Measurements from ENCODE around the gene GRID2.

GRCh38 chr4:92304606-92305005 is 840 bp downstream of the GRID2 start:
- TF ChIP-seq CTCF (IDR thresholded peaks at IDR 0.05; ENCODE audit: low read depth, low read length, missing input control) (no peak), REST (IDR thresholded peaks at IDR 0.05) (no peak), RAD21 (IDR thresholded peaks at IDR 0.05) (no peak), EGR1 (IDR thresholded peaks at IDR 0.05; ENCODE audit: low read depth in 2 of 2) (no peak), MAX (IDR thresholded peaks at IDR 0.05) (no peak), JUND (IDR thresholded peaks at IDR 0.05) (no peak), ZBTB33 (IDR thresholded peaks at IDR 0.05) (no peak)

Measured in liver (tissue), 3 donors.